ENCODE data around the gene LRRC14B.

LRRC14B gene

GRCh38 chr5:150746-151145 is 40.5 kb upstream of the LRRC14B start:
- Histone ChIP-seq H2BK5ac (ENCODE audit: low read depth, low read length, poor library complexity) (no peak overlapping the region), H3K79me2 (ENCODE audit: control insufficient read depth, insufficient read depth, low read length, poor library complexity) (no peaks in the 10 kb centered on the region), H3K4me2 (ENCODE audit: low read length) (no peak overlapping the region), H2BK12ac (ENCODE audit: low read length) (no peak overlapping the region), H3K36me3 (ENCODE audit: control insufficient read depth in 1 of 2, insufficient read depth in 2 of 2, low read length in 2 of 2) (peaks cover 41 to 48% of the 10 kb centered on the region in 2 experiments), H3K9me3 (ENCODE audit: insufficient read depth, low read depth, low read length) (peaks cover 12% of the 10 kb centered on the region), H3K14ac (ENCODE audit: low read length) (no peak overlapping the region), H3K9ac (ENCODE audit: low read length) (no peak overlapping the region), H3K4me1 (ENCODE audit: control insufficient read depth in 1 of 2, insufficient read depth in 2 of 2, low read length in 2 of 2) (no peaks in the 10 kb centered on the region), H3K27me3 (ENCODE audit: insufficient read depth, low read length) (no peaks in the 10 kb centered on the region), H3K27ac (ENCODE audit: low read depth, low read length) (no peak overlapping the region), H2AFZ (ENCODE audit: insufficient read depth, low read length, poor library complexity) (no peak overlapping the region), H4K91ac (ENCODE audit: low read depth, low read length) (no peak overlapping the region), H3K23ac (ENCODE audit: low read length) (no peak overlapping the region), H2BK120ac (ENCODE audit: insufficient read depth, low read length, poor library complexity) (no peak overlapping the region), H4K8ac (ENCODE audit: low read depth, low read length) (no peak overlapping the region), H3K4me3 (ENCODE audit: low read depth, low read length) (no peak overlapping the region), H3K18ac (ENCODE audit: low read length) (no peak overlapping the region), H3K4ac (ENCODE audit: low read depth, low read length) (no peak overlapping the region), H3K79me1 (ENCODE audit: low read length) (no peaks in the 10 kb centered on the region), H4K12ac (ENCODE audit: low read depth, low read length) (no peak overlapping the region), H2AK5ac (ENCODE audit: low read length) (no peak overlapping the region)
- WGBS (ENCODE audit: extremely low coverage, insufficient coverage, insufficient read length): no CpG with 5 or more reads among the region's 4 CpGs
- no peak for DNase-seq

GRCh38 chr5:152077-152476 is 39.2 kb upstream of the LRRC14B start:
- Histone ChIP-seq H3K23ac (ENCODE audit: low read length) (no peak overlapping the region), H3K4me3 (ENCODE audit: low read depth, low read length) (no peak overlapping the region), H3K4me2 (ENCODE audit: low read length) (no peak overlapping the region), H3K27me3 (ENCODE audit: insufficient read depth, low read length) (no peaks in the 10 kb centered on the region), H3K4me1 (ENCODE audit: control insufficient read depth in 1 of 2, insufficient read depth in 2 of 2, low read length in 2 of 2) (no peaks in the 10 kb centered on the region), H3K14ac (ENCODE audit: low read length) (no peak overlapping the region), H3K36me3 (ENCODE audit: control insufficient read depth in 1 of 2, insufficient read depth in 2 of 2, low read length in 2 of 2) (peaks cover 41 to 47% of the 10 kb centered on the region in 2 experiments), H3K4ac (ENCODE audit: low read depth, low read length) (no peak overlapping the region), H2BK120ac (ENCODE audit: insufficient read depth, low read length, poor library complexity) (no peak overlapping the region), H3K79me1 (ENCODE audit: low read length) (no peaks in the 10 kb centered on the region), H2AK5ac (ENCODE audit: low read length) (no peak overlapping the region), H2BK12ac (ENCODE audit: low read length) (no peak overlapping the region), H3K18ac (ENCODE audit: low read length) (no peak overlapping the region), H4K91ac (ENCODE audit: low read depth, low read length) (no peak overlapping the region), H3K9ac (ENCODE audit: low read length) (no peak overlapping the region), H3K79me2 (ENCODE audit: control insufficient read depth, insufficient read depth, low read length, poor library complexity) (no peaks in the 10 kb centered on the region), H4K8ac (ENCODE audit: low read depth, low read length) (no peak overlapping the region), H2BK5ac (ENCODE audit: low read depth, low read length, poor library complexity) (no peak overlapping the region), H4K12ac (ENCODE audit: low read depth, low read length) (no peak overlapping the region), H3K27ac (ENCODE audit: low read depth, low read length) (no peak overlapping the region), H2AFZ (ENCODE audit: insufficient read depth, low read length, poor library complexity) (no peak overlapping the region), H3K9me3 (ENCODE audit: insufficient read depth, low read depth, low read length) (peaks cover 3% of the 10 kb centered on the region)
- no peak for DNase-seq
- no CpG with 5 or more reads among the region's 6 CpGs for WGBS (ENCODE audit: extremely low coverage, insufficient coverage, insufficient read length)

GRCh38 chr5:153256-153655 is 38.0 kb upstream of the LRRC14B start:
- Histone ChIP-seq H3K14ac (ENCODE audit: low read length) (no peak overlapping the region), H2BK12ac (ENCODE audit: low read length) (no peak overlapping the region), H3K4me2 (ENCODE audit: low read length) (no peak overlapping the region), H4K12ac (ENCODE audit: low read depth, low read length) (no peak overlapping the region), H3K18ac (ENCODE audit: low read length) (no peak overlapping the region), H3K79me1 (ENCODE audit: low read length) (no peaks in the 10 kb centered on the region), H3K4ac (ENCODE audit: low read depth, low read length) (no peak overlapping the region), H3K9ac (ENCODE audit: low read length) (no peak overlapping the region), H3K79me2 (ENCODE audit: control insufficient read depth, insufficient read depth, low read length, poor library complexity) (no peaks in the 10 kb centered on the region), H3K36me3 (ENCODE audit: control insufficient read depth in 1 of 2, insufficient read depth in 2 of 2, low read length in 2 of 2) (peaks cover 49 to 55% of the 10 kb centered on the region in 2 experiments), H3K23ac (ENCODE audit: low read length) (no peak overlapping the region), H3K9me3 (ENCODE audit: insufficient read depth, low read depth, low read length) (no peaks in the 10 kb centered on the region), H4K8ac (ENCODE audit: low read depth, low read length) (no peak overlapping the region), H2BK5ac (ENCODE audit: low read depth, low read length, poor library complexity) (no peak overlapping the region), H2AK5ac (ENCODE audit: low read length) (no peak overlapping the region), H2AFZ (ENCODE audit: insufficient read depth, low read length, poor library complexity) (no peak overlapping the region), H3K4me1 (ENCODE audit: control insufficient read depth in 1 of 2, insufficient read depth in 2 of 2, low read length in 2 of 2) (no peaks in the 10 kb centered on the region), H4K91ac (ENCODE audit: low read depth, low read length) (no peak overlapping the region), H3K27me3 (ENCODE audit: insufficient read depth, low read length) (no peaks in the 10 kb centered on the region), H2BK120ac (ENCODE audit: insufficient read depth, low read length, poor library complexity) (no peak overlapping the region), H3K4me3 (ENCODE audit: low read depth, low read length) (no peak overlapping the region), H3K27ac (ENCODE audit: low read depth, low read length) (no peak overlapping the region)
- no CpG with 5 or more reads among the region's 8 CpGs for WGBS (ENCODE audit: extremely low coverage, insufficient coverage, insufficient read length)
- DNase-seq: no peak

- Histone ChIP-seq H2BK120ac (ENCODE audit: insufficient read depth, low read length, poor library complexity) (no peak overlapping the region), H2BK5ac (ENCODE audit: low read depth, low read length, poor library complexity) (no peak overlapping the region), H3K79me1 (ENCODE audit: low read length) (no peaks in the 10 kb centered on the region), H3K4me2 (ENCODE audit: low read length) (no peak overlapping the region), H3K27me3 (ENCODE audit: insufficient read depth, low read length) (no peaks in the 10 kb centered on the region), H3K18ac (ENCODE audit: low read length) (no peak overlapping the region), H3K23ac (ENCODE audit: low read length) (no peak overlapping the region), H3K9me3 (ENCODE audit: insufficient read depth, low read depth, low read length) (no peaks in the 10 kb centered on the region), H2AK5ac (ENCODE audit: low read length) (no peak overlapping the region), H4K12ac (ENCODE audit: low read depth, low read length) (no peak overlapping the region), H3K14ac (ENCODE audit: low read length) (no peak overlapping the region), H4K8ac (ENCODE audit: low read depth, low read length) (no peak overlapping the region), H3K4me3 (ENCODE audit: low read depth, low read length) (no peak overlapping the region), H2AFZ (ENCODE audit: insufficient read depth, low read length, poor library complexity) (no peak overlapping the region), H3K4ac (ENCODE audit: low read depth, low read length) (no peak overlapping the region), H2BK12ac (ENCODE audit: low read length) (no peak overlapping the region), H3K4me1 (ENCODE audit: control insufficient read depth in 1 of 2, insufficient read depth in 2 of 2, low read length in 2 of 2) (no peaks in the 10 kb centered on the region), H3K79me2 (ENCODE audit: control insufficient read depth, insufficient read depth, low read length, poor library complexity) (no peaks in the 10 kb centered on the region), H3K27ac (ENCODE audit: low read depth, low read length) (no peak overlapping the region), H4K91ac (ENCODE audit: low read depth, low read length) (no peak overlapping the region), H3K9ac (ENCODE audit: low read length) (no peak overlapping the region), H3K36me3 (ENCODE audit: control insufficient read depth in 1 of 2, insufficient read depth in 2 of 2, low read length in 2 of 2) (peaks cover 54 to 64% of the 10 kb centered on the region in 2 experiments)
- no CpG with 5 or more reads among the region's 10 CpGs for WGBS (ENCODE audit: extremely low coverage, insufficient coverage, insufficient read length)
- no peak for DNase-seq
Observed at GRCh38 chr5:154236-154635, 37.1 kb upstream of the LRRC14B start.

Data from trophoblast cell (in vitro differentiated cells and primary cell).